Measurements from ENCODE around the gene RGS11.

GRCh38 chr16:240559-240958 lies 35.2 kb downstream of the RGS11 start:
- no peak for TF ChIP-seq FOXP2 (optimal IDR thresholded peaks at IDR 0.05; ENCODE audit: control extremely low read depth, extremely low read length, insufficient read depth)
- no peak for TF ChIP-seq POLR2AphosphoS5 (IDR thresholded peaks at IDR 0.05; ENCODE audit: borderline replicate concordance, low read depth, low read length)
- no peak for TF ChIP-seq EZH2 (IDR thresholded peaks at IDR 0.05)
